Measurements from ENCODE around the gene ARL5B. TPM values are rescaled to one million over a fixed set of nuclear protein-coding genes. Genes with fewer than 3 reads are reported as not detected.

The ARL5B gene
- polyA plus RNA-seq, 1 experiment, result 2.7 TPM

DNA sequence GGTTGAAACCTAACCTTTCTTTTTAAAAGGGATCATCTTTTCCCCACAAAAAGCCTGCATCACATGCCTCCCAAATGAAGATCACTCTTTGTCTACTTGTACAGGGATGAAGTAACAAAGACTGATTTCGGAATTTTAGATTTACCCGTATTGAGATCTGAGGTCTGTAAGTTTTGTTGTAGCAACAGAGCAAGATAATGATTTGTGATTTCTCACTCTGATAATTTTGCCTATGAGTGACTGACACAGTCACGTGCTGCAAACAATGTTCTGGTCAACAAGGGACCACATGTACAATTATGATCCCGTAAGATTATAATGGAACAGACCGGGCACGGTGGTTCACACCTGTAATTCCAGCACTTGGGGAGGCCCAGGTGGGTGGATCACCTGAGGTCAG lies 31.3 kb downstream of the ARL5B start:
- Histone ChIP-seq H3K27me3 (ENCODE audit: control insufficient read depth, insufficient read depth, low read length) (no peaks in the 10 kb centered on the region), H3K36me3 (ENCODE audit: control insufficient read depth, insufficient read depth, low read length) (no peaks in the 10 kb centered on the region), H3K4me3 (ENCODE audit: low read depth, low read length) (no peak overlapping the region)
- TF ChIP-seq, protein P1, sequence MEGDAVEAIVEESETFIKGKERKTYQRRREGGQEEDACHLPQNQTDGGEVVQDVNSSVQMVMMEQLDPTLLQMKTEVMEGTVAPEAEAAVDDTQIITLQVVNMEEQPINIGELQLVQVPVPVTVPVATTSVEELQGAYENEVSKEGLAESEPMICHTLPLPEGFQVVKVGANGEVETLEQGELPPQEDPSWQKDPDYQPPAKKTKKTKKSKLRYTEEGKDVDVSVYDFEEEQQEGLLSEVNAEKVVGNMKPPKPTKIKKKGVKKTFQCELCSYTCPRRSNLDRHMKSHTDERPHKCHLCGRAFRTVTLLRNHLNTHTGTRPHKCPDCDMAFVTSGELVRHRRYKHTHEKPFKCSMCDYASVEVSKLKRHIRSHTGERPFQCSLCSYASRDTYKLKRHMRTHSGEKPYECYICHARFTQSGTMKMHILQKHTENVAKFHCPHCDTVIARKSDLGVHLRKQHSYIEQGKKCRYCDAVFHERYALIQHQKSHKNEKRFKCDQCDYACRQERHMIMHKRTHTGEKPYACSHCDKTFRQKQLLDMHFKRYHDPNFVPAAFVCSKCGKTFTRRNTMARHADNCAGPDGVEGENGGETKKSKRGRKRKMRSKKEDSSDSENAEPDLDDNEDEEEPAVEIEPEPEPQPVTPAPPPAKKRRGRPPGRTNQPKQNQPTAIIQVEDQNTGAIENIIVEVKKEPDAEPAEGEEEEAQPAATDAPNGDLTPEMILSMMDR (IDR thresholded peaks at IDR 0.05; ENCODE audit: insufficient read depth, low read depth, low read length), result no peak
- ChIA-PET CTCF (no interaction called here), POLR2A (no interaction called here)
- no peak for DNase-seq (ENCODE audit: low read depth)

DNA sequence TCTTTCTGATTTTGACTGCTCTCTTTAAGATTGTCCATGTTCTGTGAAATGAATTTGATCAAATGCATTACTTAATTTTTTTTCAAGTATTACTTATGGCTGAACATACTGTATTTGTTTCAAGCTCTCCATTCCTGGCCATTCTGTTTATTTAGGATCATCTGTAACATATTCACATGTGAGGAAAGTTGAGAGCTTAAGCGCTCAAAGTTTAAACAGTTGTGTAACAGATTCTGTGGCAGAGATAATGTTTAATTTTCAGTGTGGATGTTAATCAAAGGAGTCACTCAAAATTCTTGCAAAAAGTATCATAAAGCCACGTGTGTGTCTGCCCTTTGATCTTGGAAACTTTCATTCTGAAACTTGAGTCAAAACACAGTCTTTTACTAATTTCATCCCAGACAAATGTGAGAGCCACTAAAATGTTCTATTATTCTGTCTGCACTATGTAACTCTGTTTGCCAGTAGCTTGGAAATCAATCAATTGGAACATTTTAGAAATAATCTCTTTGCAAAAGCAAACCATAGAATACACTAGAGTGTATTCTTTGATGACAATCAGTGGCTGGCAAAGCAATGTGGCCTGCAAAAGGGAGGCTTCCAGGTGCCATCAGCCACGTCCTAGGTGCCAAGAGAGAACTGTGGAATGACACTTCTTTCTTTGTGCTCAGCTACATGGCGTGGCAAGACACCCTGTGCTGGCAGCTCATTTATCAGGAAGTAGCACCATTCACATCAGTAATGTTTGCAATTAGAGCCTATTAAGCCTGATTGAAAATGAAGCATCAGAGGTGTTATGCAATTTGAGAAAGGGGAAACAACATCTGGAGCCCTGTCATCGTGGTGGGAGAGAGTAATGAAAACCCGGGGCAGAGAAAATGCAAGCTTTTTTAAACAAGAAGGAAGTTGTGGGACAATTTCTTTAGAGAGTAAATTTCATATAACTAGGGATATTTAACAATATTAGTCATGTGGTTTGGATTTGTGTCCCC lies 40.9 kb downstream of the ARL5B start:
- ChIA-PET POLR2A (no interaction called here), CTCF (interaction anchor here (1.0 to 1.2 kb wide), 2 partner anchors 9 to 24 kb away, joined by 3 read pairs; no protein-coding TSS in a partner anchor)
- no peak for DNase-seq (ENCODE audit: low read depth)
- Histone ChIP-seq H3K27me3 (ENCODE audit: control insufficient read depth, insufficient read depth, low read length) (peaks cover 1% of the 10 kb centered on the region; the same call in 1 of the 2 replicates), H3K36me3 (ENCODE audit: control insufficient read depth, insufficient read depth, low read length) (no peaks in the 10 kb centered on the region), H3K4me3 (ENCODE audit: low read depth, low read length) (no peak overlapping the region)
- TF ChIP-seq, protein P1 (IDR thresholded peaks at IDR 0.05; ENCODE audit: insufficient read depth, low read depth, low read length), result no peak

- no peak overlapping the region for H3K4me3 ChIP-seq (ENCODE audit: low read depth, low read length)
- no peak for DNase-seq (ENCODE audit: low read depth)
- no peaks in the 10 kb centered on the region for H3K36me3 ChIP-seq (ENCODE audit: control insufficient read depth, insufficient read depth, low read length)
- TF ChIP-seq, protein P1 (IDR thresholded peaks at IDR 0.05; ENCODE audit: insufficient read depth, low read depth, low read length), result no peak
- POLR2A ChIA-PET, result no interaction called here
- H3K27me3 ChIP-seq (ENCODE audit: control insufficient read depth, insufficient read depth, low read length), result peaks cover 1% of the 10 kb centered on the region; the same call in 1 of the 2 replicates
- CTCF ChIA-PET, result no interaction called here
These were observed 44.3 kb downstream of the ARL5B start for GRCh38 chr10:18703521-18703920.

DNA sequence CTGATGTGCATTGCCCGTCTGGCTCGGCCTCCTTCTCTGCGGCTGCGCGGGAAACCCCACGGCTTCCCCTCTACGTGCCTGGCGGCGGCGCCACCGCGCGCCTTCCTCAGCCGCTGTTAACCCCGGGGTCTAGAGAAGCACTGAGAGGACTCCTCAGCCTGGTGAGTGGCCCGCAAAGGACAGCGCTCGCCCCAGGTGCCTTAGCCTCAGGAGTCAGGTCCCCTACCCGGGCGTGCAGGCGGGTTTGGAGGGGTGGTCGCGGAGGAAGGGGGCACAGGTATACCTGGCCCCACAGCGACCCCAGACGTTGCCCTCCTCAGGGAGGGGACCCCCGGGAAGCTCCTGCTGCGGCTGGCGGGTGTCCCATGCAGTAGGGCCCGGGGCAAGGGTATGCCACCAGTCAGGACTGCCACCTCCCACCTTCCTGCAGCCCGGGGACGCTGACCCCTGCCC lies 51.0 kb downstream of the ARL5B start:
- Histone ChIP-seq H3K36me3 (ENCODE audit: control insufficient read depth, insufficient read depth, low read length) (no peaks in the 10 kb centered on the region), H3K4me3 (ENCODE audit: low read depth, low read length) (no peak overlapping the region), H3K27me3 (ENCODE audit: control insufficient read depth, insufficient read depth, low read length) (peaks cover 1% of the 10 kb centered on the region)
- ChIA-PET CTCF (no interaction called here), POLR2A (no interaction called here)
- TF ChIP-seq, protein P1 (IDR thresholded peaks at IDR 0.05; ENCODE audit: insufficient read depth, low read depth, low read length), result no peak
- DNase-seq (ENCODE audit: low read depth), result no peak

- TF ChIP-seq, protein P1 (IDR thresholded peaks at IDR 0.05; ENCODE audit: insufficient read depth, low read depth, low read length), result no peak
- ChIA-PET POLR2A (no interaction called here), CTCF (interaction anchor here (1.0 kb wide), 1 partner anchor 29 kb away, joined by 3 read pairs; no protein-coding TSS in a partner anchor)
These were observed 53.8 kb downstream of the ARL5B start for GRCh38 chr10:18713077-18713476.

More at GRCh38 chr10:18713077-18713476, 53.8 kb downstream of the ARL5B start:
- peak; percentile 84 for DNase-seq (ENCODE audit: low read depth)
- Histone ChIP-seq H3K4me3 (ENCODE audit: low read depth, low read length) (no peak overlapping the region), H3K36me3 (ENCODE audit: control insufficient read depth, insufficient read depth, low read length) (no peaks in the 10 kb centered on the region), H3K27me3 (ENCODE audit: control insufficient read depth, insufficient read depth, low read length) (peaks cover 1% of the 10 kb centered on the region)
